Measurements from ENCODE around the gene DICER1. TPM values are rescaled to one million over a fixed set of nuclear protein-coding genes. Genes with fewer than 3 reads are reported as not detected.

Gene DICER1
- total RNA-seq, 1 donor from 2014 or later, result 57.0 TPM

DNA sequence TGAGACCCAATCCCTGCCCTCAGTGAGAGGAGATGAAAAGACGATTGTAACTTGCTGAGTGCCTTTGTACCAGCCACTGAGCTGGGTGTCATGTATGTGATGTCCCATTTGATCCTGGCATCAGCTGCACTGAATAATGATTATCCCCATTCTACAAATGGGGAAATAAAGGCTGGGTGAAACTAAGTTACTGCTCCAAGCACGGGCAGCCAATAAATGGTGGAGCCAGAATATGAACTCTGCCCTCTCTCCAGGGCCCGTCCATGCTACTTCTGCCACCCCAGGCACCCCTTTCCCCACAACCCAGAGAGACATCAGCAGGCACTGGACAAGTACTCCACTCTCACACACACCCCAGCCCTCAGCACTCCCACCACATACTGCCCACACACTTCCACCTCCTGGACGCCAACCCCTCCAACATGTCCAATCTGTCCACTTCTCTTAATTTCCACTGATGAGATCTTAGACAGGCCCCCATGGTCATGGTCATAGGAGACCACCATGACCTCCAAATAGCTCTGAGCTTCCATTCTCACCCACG is 115.8 kb downstream of the DICER1 start:
- intact Hi-C loops (cut with micrococcal nuclease), result no loop called here

DNA sequence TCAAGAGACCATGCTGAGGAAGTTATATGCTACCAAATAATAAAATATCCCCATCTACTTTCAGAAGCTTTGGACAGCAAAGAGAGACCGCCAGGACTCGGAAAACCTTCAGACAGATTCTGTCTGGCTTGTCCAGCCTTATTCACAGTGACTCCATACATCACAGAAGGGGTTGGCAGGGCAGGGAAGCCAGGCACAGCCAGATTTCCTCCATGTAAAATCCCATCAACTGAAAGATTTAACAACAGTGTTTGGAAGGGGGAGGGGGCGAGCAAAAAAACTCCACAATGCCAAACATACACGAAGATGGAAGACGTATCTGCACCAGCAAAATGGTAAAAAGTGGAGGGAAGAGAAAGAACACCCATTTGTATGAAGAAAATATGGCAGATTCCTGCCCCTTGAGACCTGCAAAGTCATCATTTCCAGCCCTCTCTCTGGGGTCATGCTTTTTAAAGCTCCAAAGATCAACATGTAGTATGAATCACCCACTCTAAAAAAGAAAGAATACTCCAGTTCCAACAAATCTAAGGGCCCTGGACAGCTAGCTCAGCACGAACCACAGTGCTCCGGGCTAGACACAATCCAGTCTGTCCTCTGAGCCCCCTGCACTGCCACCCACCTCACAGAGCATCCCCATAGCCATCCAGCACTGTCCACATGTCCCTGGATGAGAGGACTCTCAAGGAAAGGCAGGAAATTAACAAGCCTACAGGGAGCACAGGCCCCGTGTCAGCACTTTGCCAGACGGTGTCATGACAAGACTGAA is 116.4 kb downstream of the DICER1 start:
- intact Hi-C loops (cut with micrococcal nuclease), result no loop called here

DNA sequence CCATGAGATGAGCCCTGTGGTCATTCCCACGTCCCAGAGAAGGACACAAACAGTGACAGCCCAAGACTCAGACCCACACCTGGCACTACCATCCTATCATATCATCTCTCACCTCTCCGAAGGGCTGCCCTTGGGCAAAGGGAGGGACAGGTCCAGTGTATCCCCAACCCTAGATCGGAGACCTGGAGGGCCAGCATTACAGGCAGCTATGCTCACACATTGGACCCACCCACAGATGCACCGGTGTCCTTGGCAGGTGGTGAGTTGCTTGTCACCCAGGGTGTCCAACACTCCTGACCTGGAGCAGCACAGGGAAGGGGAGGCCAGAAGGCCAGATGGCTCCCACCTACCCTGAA is 117.4 kb downstream of the DICER1 start:
- intact Hi-C loops (cut with micrococcal nuclease), result no loop called here

DNA sequence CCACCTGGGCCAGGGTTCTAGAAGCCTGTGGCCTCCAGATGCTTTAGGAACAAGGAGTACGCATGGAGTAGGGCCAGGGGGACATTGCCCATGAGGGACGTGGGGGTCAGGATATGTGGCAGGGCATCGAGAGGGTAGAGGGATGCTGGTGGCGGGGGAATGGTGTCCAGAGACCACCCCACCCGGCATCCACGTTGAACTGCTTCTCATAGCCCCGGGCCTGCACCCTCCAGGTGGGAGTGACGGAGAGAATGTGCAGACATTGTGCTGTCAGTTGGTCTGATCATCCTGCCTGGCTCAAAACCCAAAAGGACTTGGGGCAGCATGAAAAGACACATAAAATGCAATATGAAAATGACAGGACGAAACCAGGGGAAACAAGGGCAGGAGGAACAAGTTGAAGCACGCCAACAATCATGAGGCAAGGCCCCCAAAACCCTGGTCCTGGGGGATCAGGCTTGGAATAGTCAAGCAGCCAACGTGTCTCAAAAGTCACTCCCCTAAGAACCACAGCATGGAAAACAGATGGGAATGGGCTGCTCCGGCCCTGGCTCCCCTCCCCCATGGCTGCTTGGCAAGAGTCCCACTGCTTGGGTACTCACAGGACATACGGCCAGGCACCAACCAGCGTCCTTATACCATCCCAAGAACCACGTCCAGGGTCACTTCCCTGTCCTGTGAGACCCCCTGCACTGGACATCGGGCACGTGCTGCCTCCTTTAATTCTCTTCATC is 117.9 kb downstream of the DICER1 start:
- intact Hi-C loops (cut with micrococcal nuclease), result no loop called here

DNA sequence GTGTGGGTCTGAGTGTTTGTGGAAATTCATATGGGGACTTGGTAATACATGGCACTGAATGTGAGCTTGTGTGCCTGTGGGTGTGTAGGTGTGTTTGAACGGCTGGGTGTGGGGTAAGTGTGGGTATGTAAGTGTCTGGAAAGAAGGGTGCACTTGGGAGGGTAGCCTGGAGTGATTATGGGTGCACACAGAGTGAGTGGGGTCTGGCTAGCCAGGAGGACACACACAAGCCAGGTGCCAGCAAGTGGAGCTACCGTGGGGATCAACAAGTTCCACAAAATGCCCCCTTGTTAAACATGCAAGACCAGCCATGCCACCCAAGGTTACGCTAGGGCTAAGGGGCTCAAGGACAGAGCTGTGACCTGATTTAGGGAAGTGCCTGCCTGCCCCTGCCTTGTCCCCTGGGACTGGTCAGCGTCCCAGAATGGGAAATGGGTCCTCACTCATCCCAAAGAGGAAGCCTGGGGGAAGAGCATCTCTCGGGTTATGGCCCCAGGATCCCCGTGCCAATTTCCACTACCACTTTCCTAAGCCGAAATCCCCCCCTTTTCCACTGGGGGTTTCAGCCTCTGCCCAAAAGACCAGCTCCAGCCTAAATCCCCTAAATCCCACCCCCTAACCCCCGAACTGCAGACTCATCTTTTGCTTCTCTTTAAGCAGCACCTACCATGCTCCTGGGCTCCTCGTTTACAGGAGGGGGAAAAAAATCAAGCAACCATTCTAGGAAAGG is 118.6 kb downstream of the DICER1 start:
- intact Hi-C loops (cut with micrococcal nuclease), result no loop called here

DNA sequence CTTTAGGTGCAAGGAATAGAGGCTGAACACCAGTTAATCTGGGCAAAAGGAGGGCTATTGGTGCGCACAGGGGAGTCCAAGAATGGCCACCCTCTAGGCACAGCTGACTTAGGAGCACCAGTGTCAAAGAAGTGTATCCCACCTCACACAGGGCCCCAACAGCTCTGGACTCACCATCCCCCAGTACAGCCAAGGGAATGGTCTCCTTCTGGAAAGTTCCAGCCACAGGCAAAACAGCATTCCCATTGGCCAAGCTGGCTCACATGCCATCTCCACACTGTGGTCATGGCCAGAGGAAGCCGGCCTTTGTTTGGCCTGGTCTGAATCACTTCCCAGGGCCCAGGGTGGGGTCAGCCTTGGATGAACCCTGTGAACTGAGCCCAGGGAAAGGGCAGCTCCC is 120.1 kb downstream of the DICER1 start:
- intact Hi-C loops (cut with micrococcal nuclease), result no loop called here

Other genes starting within 250 kb of the DICER1 start
- 1.0 and 1.5 TPM in 2 replicates for gene CLMN, start 162.4 kb upstream of the DICER1 start, total RNA-seq

Measured in T-helper 2 cell treated with Interferon-gamma antibody and Interleukin-4, amounts not matched to agents 100 ng/mL and 5 ng/mL, for 36 hours (primary cell).